OCI-LY3 (cell line): Measurements from ENCODE around the gene TLE4.

Source experiments
- H2AFZ ChIP-seq: fragments of 200-600, 300-600 bp; shearing (Covaris generic); 2 replicates; pipeline ENCODE4 v1.6.0; 2014; ENCODE audit warnings: antibody characterized with exemption, low read depth, low read length
- H3K27ac ChIP-seq: fragments of 200-600, 300-600 bp; sonication (generic); 2 replicates; pipeline ENCODE4 v1.5.1; 2014; ENCODE audit warnings: mild to moderate bottlenecking, low read length, moderate library complexity, mixed read lengths
- H3K27me3 ChIP-seq: fragments of 200-600, 300-600 bp; sonication (generic); 2 replicates; pipeline ENCODE4 v1.6.1; 2014; ENCODE audit warnings: low read depth, low read length, mixed read lengths
- H3K36me3 ChIP-seq: fragments of 200-600, 300-600 bp; sonication (generic); replicated peaks from 2 replicates; pipeline ENCODE3; 2014; ENCODE audit warnings: low read depth, low read length, mixed read lengths
- H3K4me1 ChIP-seq: fragments of 300-600, 200-600 bp; sonication (generic); 2 replicates; pipeline ENCODE4 v1.6.1; 2014; ENCODE audit warnings: low read length, mixed read lengths
- H3K4me2 ChIP-seq: fragments of 200-600, 300-600 bp; sonication (generic); 2 replicates; pipeline ENCODE4 v1.6.1; 2014; ENCODE audit warnings: low read length, mixed read lengths
- H3K4me3 ChIP-seq: fragments of 300-600, 200-600 bp; sonication (generic); 2 replicates; pipeline ENCODE4 v1.5.1; 2014; ENCODE audit warnings: antibody characterized with exemption, mild to moderate bottlenecking, low read length, moderate library complexity
- H3K79me2 ChIP-seq: fragments of 300-600, 200-600 bp; shearing (Covaris generic); 2 replicates; pipeline ENCODE4 v1.6.1; 2014; ENCODE audit warnings: mild to moderate bottlenecking, low read length, mixed read lengths
- H3K9ac ChIP-seq: fragments of 300-600, 200-600 bp; shearing (Covaris generic); 2 replicates; pipeline ENCODE4 v1.6.0; 2014; ENCODE audit warnings: mild to moderate bottlenecking, low read length, moderate library complexity
- H3K9me3 ChIP-seq: fragments of 200-600, 300-600 bp; shearing (Covaris generic); 2 replicates; pipeline ENCODE4 v1.6.1; 2014; ENCODE audit warnings: low read length, mixed read lengths; ENCODE audit not compliant: insufficient read depth
- H4K20me1 ChIP-seq: fragments of 200-600, 300-600 bp; sonication (generic); 2 replicates; pipeline ENCODE4 v1.6.1; 2016; ENCODE audit warnings: low read length, mixed read lengths; ENCODE audit not compliant: insufficient read depth
- CTCF ChIP-seq: fragments of 200-600, 300-600 bp; sonication (generic); IDR thresholded peaks from 2 replicates; pipeline ENCODE4 v1.5.1; 2014; ENCODE audit warnings: antibody characterized with exemption, low read length, low read depth
- EZH2phosphoT487 ChIP-seq: fragments of 200-600 bp; shearing (Covaris generic); IDR thresholded peaks from 2 replicates; pipeline ENCODE4 v1.6.1; 2018; ENCODE audit warnings: antibody characterized with exemption, mixed run types, low read depth

The TLE4 gene

DNA sequence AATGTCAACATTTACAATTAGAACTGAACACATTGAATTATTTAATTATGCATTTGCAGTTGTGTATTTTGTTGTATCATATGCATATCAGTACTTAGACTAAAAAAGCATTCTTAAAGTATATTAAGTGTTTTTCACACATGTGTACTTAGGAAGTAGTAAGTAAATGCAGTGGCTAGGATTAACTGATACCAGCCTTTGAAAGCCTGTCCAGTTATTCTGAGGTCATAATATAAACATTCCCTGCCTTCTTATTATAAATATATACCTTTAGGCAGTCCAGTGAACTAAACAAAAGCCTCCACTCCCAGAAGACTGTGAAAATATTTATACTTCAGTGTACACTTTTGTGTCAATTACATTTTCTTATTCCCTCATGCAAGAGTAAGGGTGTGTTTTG is 83.8 kb downstream of the TLE4 start:
- Histone ChIP-seq H3K9ac (no peak overlapping the region), H3K36me3 (peaks cover 5% of the 10 kb centered on the region), H3K4me1 (no peaks in the 10 kb centered on the region), H3K27me3 (no peaks in the 10 kb centered on the region), H3K27ac (no peak overlapping the region), H3K4me3 (no peak overlapping the region), H2AFZ (no peak overlapping the region), H4K20me1 (no peaks in the 10 kb centered on the region), H3K9me3 (no peaks in the 10 kb centered on the region), H3K79me2 (no peaks in the 10 kb centered on the region), H3K4me2 (no peak overlapping the region)
- TF ChIP-seq CTCF (no peak), EZH2phosphoT487 (no peak)

- Histone ChIP-seq H3K4me2 (no peak overlapping the region), H3K27ac (no peak overlapping the region), H3K9me3 (no peaks in the 10 kb centered on the region), H4K20me1 (no peaks in the 10 kb centered on the region), H3K4me1 (no peaks in the 10 kb centered on the region), H3K79me2 (no peaks in the 10 kb centered on the region), H2AFZ (no peak overlapping the region), H3K36me3 (peaks cover 5% of the 10 kb centered on the region), H3K9ac (no peak overlapping the region), H3K27me3 (no peaks in the 10 kb centered on the region), H3K4me3 (no peak overlapping the region)
- TF ChIP-seq CTCF = no peak
- TF ChIP-seq EZH2phosphoT487 = no peak
These were observed 84.4 kb downstream of the TLE4 start for GRCh38 chr9:79656169-79656568.

DNA sequence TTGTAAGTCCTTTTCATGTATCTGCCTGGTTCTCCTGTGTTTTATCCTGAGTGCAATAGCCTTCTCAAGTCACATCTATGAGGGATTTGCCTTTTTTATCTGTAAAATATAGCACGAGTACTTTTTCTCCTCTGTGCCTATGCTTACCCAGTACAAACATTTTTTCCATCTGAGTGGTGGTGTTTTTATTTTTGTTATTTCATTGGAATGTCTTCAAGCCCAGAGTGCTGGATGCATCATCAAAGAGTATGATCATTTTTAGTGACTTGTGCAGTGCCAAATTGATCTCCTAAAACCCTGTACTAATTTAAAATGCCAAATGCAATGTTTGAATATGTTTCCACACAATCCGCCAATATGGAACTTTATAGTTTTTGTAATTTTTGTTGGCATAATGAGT is 86.1 kb downstream of the TLE4 start:
- H3K4me1 ChIP-seq = no peaks in the 10 kb centered on the region
- H3K27ac ChIP-seq = no peak overlapping the region
- H3K4me2 ChIP-seq = no peak overlapping the region
- TF ChIP-seq EZH2phosphoT487 = no peak
- no peak for TF ChIP-seq CTCF
- H3K9me3 ChIP-seq = no peaks in the 10 kb centered on the region
- peaks cover 1% of the 10 kb centered on the region for H3K36me3 ChIP-seq
- no peak overlapping the region for H3K4me3 ChIP-seq
- H4K20me1 ChIP-seq = no peaks in the 10 kb centered on the region
- no peaks in the 10 kb centered on the region for H3K79me2 ChIP-seq
- no peak overlapping the region for H2AFZ ChIP-seq
- H3K9ac ChIP-seq = no peak overlapping the region
- H3K27me3 ChIP-seq = no peaks in the 10 kb centered on the region

- Histone ChIP-seq H3K79me2 (no peaks in the 10 kb centered on the region), H3K4me3 (no peak overlapping the region), H3K9ac (no peak overlapping the region), H3K27ac (no peak overlapping the region), H3K4me2 (no peak overlapping the region), H3K27me3 (no peaks in the 10 kb centered on the region), H3K36me3 (no peaks in the 10 kb centered on the region), H2AFZ (no peak overlapping the region), H4K20me1 (no peaks in the 10 kb centered on the region), H3K9me3 (no peaks in the 10 kb centered on the region), H3K4me1 (no peaks in the 10 kb centered on the region)
- TF ChIP-seq CTCF = no peak
- no peak for TF ChIP-seq EZH2phosphoT487
These were observed 87.2 kb downstream of the TLE4 start for GRCh38 chr9:79658926-79659325.
